IPS-18c (cell line): ENCODE measurements around the gene APBA2.

Source experiments
- H3K4me3 ChIP-seq: 2 replicates; pipeline ENCODE4 v1.7.0; 2013; ENCODE audit warnings: low read depth, mild to moderate bottlenecking, low read length, moderate library complexity; ENCODE audit not compliant: insufficient read depth
- H3K9me3 ChIP-seq: one replicate; pipeline ENCODE4 v1.6.1; 2013; ENCODE audit warnings: mild to moderate bottlenecking, low read length, moderate library complexity; ENCODE audit not compliant: control insufficient read depth, insufficient read depth

Gene APBA2

GRCh38 chr15:28919679-28920655 is 34.2 kb downstream of the APBA2 start:
- H3K9me3 ChIP-seq, result peaks cover 2% of the 10 kb centered on the region
- H3K4me3 ChIP-seq, result no peak overlapping the region

- Histone ChIP-seq H3K4me3 (no peak overlapping the region), H3K9me3 (peaks cover 2% of the 10 kb centered on the region)
Observed at GRCh38 chr15:28920781-28921331, 35.1 kb downstream of the APBA2 start.

DNA sequence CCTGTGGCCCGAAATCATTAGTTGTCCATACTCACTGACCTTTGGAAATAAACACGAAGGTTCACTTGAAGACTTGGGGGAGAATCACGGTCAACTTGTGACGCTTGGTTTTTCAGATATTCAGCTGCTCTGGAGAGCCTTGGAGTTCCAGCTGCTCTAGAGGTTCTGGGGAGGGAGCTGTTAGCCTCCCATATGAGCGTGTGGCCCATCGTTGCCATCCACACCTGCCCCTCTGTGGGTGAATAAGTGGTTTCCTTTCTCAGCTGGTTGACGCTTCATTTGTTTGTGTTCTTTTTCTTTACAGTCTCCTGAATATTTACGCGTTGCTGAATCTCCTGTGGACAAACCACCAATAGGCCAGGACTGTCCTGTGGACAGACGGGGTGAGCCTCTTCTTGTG is 35.6 kb downstream of the APBA2 start:
- no peak overlapping the region for H3K4me3 ChIP-seq
- H3K9me3 ChIP-seq, result peaks cover 2% of the 10 kb centered on the region

GRCh38 chr15:28921919-28922706 is 36.3 kb downstream of the APBA2 start:
- Histone ChIP-seq H3K4me3 (no peak overlapping the region), H3K9me3 (peaks cover 2% of the 10 kb centered on the region)

DNA sequence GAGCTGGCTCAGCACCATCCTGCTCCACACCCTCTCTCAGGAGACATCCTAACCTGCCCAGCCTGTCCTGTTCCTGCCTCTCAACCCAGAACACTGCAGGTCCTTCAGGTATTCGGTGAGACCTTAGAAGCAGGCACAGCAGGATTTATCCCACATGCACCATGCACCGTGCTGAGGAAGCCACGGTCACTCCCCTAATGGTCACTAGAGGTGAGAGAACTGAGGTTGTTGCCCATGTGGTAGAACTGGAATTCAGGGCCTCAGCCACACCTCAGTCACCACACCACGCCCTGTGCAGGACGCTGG is 36.9 kb downstream of the APBA2 start:
- Histone ChIP-seq H3K4me3 (no peak overlapping the region), H3K9me3 (peaks cover 2% of the 10 kb centered on the region)

- H3K4me3 ChIP-seq, result no peak overlapping the region
- H3K9me3 ChIP-seq, result no peaks in the 10 kb centered on the region
Observed at GRCh38 chr15:28923726-28924280, 38.0 kb downstream of the APBA2 start.

GRCh38 chr15:28927043-28927442 is 41.3 kb downstream of the APBA2 start:
- Histone ChIP-seq H3K4me3 (no peak overlapping the region), H3K9me3 (peaks cover 2% of the 10 kb centered on the region)

GRCh38 chr15:28929200-28929599 is 43.4 kb downstream of the APBA2 start:
- Histone ChIP-seq H3K9me3 (peaks cover 2% of the 10 kb centered on the region), H3K4me3 (no peak overlapping the region)

GRCh38 chr15:28930011-28930410 is 44.2 kb downstream of the APBA2 start:
- H3K4me3 ChIP-seq, result no peak overlapping the region
- H3K9me3 ChIP-seq, result peaks cover 2% of the 10 kb centered on the region

DNA sequence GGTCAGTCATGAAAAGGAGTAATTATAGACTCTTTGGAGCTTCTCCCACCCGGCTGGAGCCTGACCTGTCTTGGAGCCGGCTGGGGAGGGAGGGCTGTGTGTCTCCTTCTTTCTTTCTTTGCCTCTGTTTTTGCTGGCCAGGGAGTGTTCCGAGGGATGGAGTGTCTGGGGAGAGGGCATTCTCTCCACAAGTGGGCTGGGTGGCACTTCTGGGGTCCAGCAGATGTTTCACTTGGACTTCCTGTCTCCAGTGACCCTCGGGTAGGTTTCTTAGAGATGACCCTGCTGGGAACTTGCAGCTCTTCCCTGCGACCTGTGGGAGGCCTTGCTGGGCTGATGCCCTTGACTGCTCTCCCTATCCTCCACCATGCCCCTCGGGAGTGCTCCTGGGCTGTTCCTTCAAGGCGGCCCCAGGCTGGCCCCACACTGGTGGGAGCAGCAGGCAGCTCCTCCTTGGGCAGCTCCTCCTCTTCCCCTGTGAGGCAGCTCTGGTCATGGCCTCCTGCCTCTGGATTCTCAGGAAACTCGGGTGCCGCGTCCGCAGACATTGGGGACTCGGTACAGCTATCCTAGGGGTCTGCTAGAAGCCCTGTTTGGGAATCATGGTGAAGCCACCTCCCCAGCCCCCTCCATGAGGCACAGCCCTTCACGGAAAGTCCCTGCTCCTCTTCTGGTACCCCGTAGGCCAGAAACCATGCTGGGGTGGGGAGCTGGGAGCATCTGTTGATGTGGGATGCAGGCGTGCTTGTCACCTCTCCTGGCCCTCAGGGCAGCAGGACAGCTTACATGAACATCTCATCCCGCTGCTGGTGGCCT is 44.9 kb downstream of the APBA2 start:
- Histone ChIP-seq H3K4me3 (no peak overlapping the region), H3K9me3 (peaks cover 2% of the 10 kb centered on the region)

DNA sequence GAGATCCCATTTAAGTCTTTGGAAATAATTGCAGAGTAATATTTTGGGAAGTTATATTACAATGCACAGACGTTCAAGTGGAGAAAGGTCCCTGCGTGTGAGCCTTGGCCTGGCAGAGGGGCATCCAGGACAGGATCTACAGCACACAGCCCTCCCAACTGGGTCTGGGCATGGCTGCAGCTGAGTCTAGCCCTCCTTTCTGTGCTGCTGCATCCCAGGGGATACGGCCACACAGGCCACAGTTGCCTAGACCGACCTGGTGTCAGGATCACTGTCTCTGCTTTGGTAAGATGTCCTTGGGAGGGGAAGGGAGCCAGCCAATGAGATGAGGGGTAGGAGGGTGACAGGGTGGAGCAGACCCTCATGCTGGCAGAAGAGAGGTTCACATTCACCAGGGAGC is 46.1 kb downstream of the APBA2 start:
- Histone ChIP-seq H3K9me3 (peaks cover 2% of the 10 kb centered on the region), H3K4me3 (no peak overlapping the region)

DNA sequence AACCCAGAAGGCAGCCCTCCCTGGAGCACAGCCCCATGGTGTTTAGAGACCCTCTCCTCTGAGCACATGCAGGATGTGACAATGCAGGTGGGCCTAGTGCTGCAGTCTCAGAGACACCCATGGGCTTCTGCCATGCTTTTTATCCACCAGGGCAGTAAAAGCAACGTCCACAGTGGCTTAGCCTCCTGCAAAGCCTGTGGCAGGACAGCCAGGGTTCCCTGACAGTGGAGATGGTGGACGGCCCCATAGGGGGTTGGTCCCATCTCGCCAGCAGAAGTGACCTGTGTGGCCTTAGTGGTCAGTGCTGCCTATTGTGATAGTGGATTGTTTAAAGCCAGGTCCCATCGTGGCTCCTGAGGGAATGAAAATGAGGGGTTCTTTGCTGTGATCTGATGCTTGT is 46.6 kb downstream of the APBA2 start:
- Histone ChIP-seq H3K4me3 (no peak overlapping the region; the same call in 1 of the 2 replicates), H3K9me3 (peaks cover 2% of the 10 kb centered on the region)

DNA sequence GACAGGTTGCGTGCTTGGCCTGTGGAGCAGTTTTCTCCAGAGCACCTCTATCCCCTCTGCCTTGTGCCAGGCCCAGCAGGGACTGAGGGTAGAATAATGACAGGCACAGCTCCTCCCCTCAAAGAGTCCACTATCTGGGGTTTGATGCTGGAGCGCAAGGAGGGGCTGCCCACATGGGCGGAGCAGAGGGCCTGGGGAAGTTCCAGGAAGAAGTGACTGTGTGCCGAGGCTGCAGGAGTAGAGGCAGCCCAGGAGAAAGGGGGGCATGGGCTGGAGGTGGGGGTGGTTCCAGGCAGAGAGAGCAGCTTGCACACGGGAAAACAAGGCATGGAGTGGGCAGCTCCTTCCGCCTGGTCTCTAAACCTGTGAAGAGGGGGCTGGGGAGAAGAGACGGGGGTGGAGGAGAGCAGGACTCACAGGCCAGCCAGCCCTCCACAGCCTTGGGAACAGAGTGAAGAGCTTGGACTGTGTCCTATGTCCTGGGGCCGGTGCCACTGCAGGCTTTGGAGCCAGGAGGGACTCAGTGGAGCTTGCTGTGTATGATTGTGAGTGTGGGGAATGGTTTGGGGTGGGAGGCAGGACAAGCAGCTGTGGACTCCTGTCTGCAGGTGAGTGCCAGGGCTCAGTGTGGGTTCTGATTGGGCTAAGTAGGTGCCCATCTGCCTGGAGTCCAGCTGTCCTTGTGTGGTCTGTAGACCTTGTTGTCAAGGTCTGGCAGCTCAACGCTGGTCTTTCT is 48.1 kb downstream of the APBA2 start:
- no peak overlapping the region for H3K4me3 ChIP-seq
- H3K9me3 ChIP-seq, result peaks cover 2% of the 10 kb centered on the region

DNA sequence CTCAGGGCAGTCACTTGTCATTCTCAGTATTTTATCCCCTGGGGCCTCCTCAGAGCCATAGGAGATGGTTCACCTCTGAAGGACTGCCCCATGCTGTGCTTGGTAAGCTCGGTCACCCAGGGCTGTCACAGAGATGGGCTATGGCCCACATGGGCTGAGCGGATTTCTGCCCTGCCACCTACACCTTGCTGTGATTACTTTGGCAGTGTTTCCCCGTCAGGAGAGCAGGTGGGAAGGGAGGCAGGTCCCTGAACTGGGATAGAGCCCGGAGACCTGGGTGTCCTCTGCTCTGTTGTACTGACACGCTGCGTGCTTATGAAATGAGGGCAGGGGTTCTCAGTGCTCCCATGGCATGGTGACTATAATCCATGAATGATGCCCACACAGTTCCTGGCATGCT is 48.9 kb downstream of the APBA2 start:
- peaks cover 2% of the 10 kb centered on the region for H3K9me3 ChIP-seq

GRCh38 chr15:28935316-28935715 is 49.5 kb downstream of the APBA2 start:
- Histone ChIP-seq H3K4me3 (no peak overlapping the region), H3K9me3 (peaks cover 2% of the 10 kb centered on the region)

More for the DNA sequence above, 48.9 kb downstream of the APBA2 start:
- H3K4me3 ChIP-seq, result no peak overlapping the region

DNA sequence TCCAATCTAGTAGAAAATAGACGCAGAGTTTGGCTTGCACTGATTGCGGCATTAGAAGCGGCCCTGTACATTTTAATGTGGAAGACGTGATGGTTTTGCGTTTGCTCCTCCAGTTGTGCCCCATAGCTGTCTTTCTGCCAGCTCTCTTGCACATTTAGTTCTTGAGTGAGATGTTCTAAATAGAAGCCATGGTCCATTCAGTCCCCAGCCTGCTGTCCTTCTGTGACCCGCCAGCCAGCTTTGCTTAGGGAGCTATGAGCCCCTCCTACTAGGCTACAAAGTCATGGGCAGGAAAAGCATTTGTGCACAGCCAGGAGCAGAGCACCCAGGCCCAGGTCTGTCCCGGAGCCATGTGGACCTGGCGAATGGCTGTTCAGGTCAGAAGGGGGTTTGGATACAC is 50.3 kb downstream of the APBA2 start:
- peaks cover 1% of the 10 kb centered on the region for H3K9me3 ChIP-seq
- H3K4me3 ChIP-seq, result no peak overlapping the region
